ENCODE results near the gene RXRA. TPM values are rescaled to one million over a fixed set of nuclear protein-coding genes. Genes with fewer than 3 reads are reported as not detected.

RXRA gene
- total and polyA plus RNA-seq, 2 of the 13 experiments (the other 11 are each of a cell fraction or from before 2014, with no cell fraction given), result 18.9 to 29.2 TPM

- FAIRE-seq (no peak), DNase-seq (ENCODE audit: low spot score) (no peak), ATAC-seq (no peak)
- Histone ChIP-seq H4K20me1 (ENCODE audit: insufficient read depth, low read length) (peaks cover 12% of the 10 kb centered on the region; the same call in 1 of the 2 replicates), H2AFZ (ENCODE audit: low read length) (no peak overlapping the region), H3K36me3 (replicated peaks in 1 of 2; ENCODE audit: control insufficient read depth in 1 of 2, insufficient read depth in 2 of 2, low read length in 2 of 2) (peaks cover 16 to 40% of the 10 kb centered on the region in 2 experiments; a peak in 4 of 5 replicates), H3K27ac (ENCODE audit: extremely low read length, insufficient read depth, low read length) (no peak overlapping the region), H3K9ac (ENCODE audit: insufficient read depth, low read depth, low read length) (no peak overlapping the region), H3K4me2 (ENCODE audit: low read depth, low read length) (no peak overlapping the region), H3K9me3 (ENCODE audit: low read length) (no peaks in the 10 kb centered on the region), H3K27me3 (ENCODE audit: control insufficient read depth in 1 of 2, insufficient read depth in 2 of 2, low read length in 2 of 2) (no peaks in the 10 kb centered on the region), H3K4me3 (replicated peaks in 1 of 3; ENCODE audit: insufficient read depth in 1 of 3, low read depth in 2 of 3, low read length in 3 of 3) (no peak overlapping the region), H3K4me1 (ENCODE audit: insufficient read depth, low read length) (no peaks in the 10 kb centered on the region), H3K79me2 (ENCODE audit: insufficient read depth, low read length) (no peaks in the 10 kb centered on the region)
- in situ Hi-C loops (cut with HindIII; ENCODE audit: extremely low pct_ligation_motif_present, low pct_unique_long_range_greater_than_20kb) (no loop called here), intact Hi-C loops (cut with micrococcal nuclease; ENCODE audit: unreplicated experiment) (no loop called here)
- WGBS (ENCODE audit: low lambda C conversion rate), result 94% methylated on average over 22 of the region's 29 CpGs
- BruUV-seq (replicated peaks), result no TSS peak
- ChIA-PET CTCF (ENCODE audit: low intra/inter-chr PET ratio, low total read pairs) (no interaction called here), POLR2A (no interaction called here)
- no peak for TF ChIP-seq AFF4 (CRISPR knock-in tag; IDR thresholded peaks at IDR 0.05)
- TF ChIP-seq ZKSCAN5 (CRISPR knock-in tag; IDR thresholded peaks at IDR 0.05), result no peak
- TF ChIP-seq HNF1B (CRISPR knock-in tag; IDR thresholded peaks at IDR 0.05), result no peak
- TF ChIP-seq ETS1 (CRISPR knock-in tag; IDR thresholded peaks at IDR 0.05), result no peak
- no peak for TF ChIP-seq ZBTB4 (CRISPR knock-in tag; IDR thresholded peaks at IDR 0.05; ENCODE audit: borderline replicate concordance)
- TF ChIP-seq ZNF512 (CRISPR knock-in tag; IDR thresholded peaks at IDR 0.05), result no peak
- no peak for TF ChIP-seq ISX (CRISPR knock-in tag; conservative IDR thresholded peaks at IDR 0.05)
- TF ChIP-seq MXI1 (IDR thresholded peaks at IDR 0.05; ENCODE audit: borderline replicate concordance, low read depth, low read length), result no peak
- no peak for TF ChIP-seq ZC3H4 (CRISPR knock-in tag; IDR thresholded peaks at IDR 0.05; ENCODE audit: borderline replicate concordance)
- TF ChIP-seq GPN1 (CRISPR knock-in tag; IDR thresholded peaks at IDR 0.05; ENCODE audit: borderline replicate concordance), result no peak
- TF ChIP-seq NFE2L1 (CRISPR knock-in tag; IDR thresholded peaks at IDR 0.05; ENCODE audit: borderline replicate concordance), result no peak
These were observed 87.8 kb downstream of the RXRA start for GRCh38 chr9:134413890-134414623.
